Astrocyte of the spinal cord (primary cell): ENCODE data around the gene NIFK.
"Not testable (repeated sequence)": the region's sequence is repeated elsewhere in the genome, so short reads cannot be mapped to it uniquely, and the experiment has no call there.

Experiments used
- DNase-seq: peaks from one replicate; pipeline ENCODE4 v3.0.0; 2011; ENCODE audit warnings: low read depth, low spot score
- H3K4me3 ChIP-seq: 2 replicates; pipeline ENCODE4 v1.5.1; 2011; ENCODE audit warnings: low read depth, mild to moderate bottlenecking, low read length, moderate library complexity
- in situ Hi-C: cut with HindIII; loops from 2 replicates; pipeline ENCODE4 v1.10.0; 2017; ENCODE audit warnings: low sequenced_read_pairs
- TF ChIP-seq, protein P1 (sequence below): IDR thresholded peaks from 2 replicates; pipeline ENCODE4 v1.5.1; 2012; ENCODE audit warnings: low read depth, mild to moderate bottlenecking, low read length, inconsistent platforms

The NIFK gene

DNA sequence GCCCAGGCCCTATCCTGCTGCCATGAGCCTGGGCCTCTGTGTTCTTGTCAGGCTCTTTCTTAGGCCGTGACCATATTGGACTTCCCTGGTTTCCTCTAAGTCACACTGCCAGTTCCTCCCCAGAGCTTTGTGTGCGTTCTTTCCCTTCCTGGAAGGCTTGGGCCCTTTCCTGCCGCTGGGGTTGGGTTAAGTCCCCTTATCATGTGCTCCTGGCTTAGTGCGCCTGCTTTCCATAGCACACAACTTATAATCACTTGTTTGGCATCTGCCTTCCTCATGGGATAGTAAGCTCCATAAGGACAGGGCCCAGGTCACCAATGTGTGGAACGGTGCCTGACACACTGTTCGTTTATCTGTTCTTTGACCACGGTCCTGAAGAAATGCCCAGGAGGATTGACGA is 31.3 kb downstream of the NIFK start:
- H3K4me3 ChIP-seq: no peak overlapping the region
- TF ChIP-seq, protein P1, sequence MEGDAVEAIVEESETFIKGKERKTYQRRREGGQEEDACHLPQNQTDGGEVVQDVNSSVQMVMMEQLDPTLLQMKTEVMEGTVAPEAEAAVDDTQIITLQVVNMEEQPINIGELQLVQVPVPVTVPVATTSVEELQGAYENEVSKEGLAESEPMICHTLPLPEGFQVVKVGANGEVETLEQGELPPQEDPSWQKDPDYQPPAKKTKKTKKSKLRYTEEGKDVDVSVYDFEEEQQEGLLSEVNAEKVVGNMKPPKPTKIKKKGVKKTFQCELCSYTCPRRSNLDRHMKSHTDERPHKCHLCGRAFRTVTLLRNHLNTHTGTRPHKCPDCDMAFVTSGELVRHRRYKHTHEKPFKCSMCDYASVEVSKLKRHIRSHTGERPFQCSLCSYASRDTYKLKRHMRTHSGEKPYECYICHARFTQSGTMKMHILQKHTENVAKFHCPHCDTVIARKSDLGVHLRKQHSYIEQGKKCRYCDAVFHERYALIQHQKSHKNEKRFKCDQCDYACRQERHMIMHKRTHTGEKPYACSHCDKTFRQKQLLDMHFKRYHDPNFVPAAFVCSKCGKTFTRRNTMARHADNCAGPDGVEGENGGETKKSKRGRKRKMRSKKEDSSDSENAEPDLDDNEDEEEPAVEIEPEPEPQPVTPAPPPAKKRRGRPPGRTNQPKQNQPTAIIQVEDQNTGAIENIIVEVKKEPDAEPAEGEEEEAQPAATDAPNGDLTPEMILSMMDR: no peak
- in situ Hi-C loops: no loop called here
- no peak for DNase-seq

DNA sequence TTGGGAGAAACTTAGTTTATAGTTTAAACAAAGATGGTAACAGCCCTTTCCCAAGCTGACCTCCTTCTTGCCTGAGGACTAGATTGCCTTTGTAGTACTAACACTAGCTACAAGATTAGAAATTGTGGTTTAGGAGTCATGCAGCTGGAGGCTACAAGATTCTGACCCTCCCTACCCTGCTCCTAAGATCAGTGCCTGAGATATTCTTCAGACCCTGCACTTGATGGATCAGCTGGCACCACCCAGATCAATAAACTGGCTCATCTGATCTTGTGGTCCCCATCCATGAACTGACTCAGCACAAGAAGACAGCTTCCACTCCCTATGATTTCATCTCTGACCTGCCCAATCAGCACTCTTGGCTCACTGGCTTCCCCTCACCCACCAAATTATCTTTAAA is 34.9 kb downstream of the NIFK start:
- H3K4me3 ChIP-seq, DNase-seq, in situ Hi-C loops: not testable (repeated sequence)

DNA sequence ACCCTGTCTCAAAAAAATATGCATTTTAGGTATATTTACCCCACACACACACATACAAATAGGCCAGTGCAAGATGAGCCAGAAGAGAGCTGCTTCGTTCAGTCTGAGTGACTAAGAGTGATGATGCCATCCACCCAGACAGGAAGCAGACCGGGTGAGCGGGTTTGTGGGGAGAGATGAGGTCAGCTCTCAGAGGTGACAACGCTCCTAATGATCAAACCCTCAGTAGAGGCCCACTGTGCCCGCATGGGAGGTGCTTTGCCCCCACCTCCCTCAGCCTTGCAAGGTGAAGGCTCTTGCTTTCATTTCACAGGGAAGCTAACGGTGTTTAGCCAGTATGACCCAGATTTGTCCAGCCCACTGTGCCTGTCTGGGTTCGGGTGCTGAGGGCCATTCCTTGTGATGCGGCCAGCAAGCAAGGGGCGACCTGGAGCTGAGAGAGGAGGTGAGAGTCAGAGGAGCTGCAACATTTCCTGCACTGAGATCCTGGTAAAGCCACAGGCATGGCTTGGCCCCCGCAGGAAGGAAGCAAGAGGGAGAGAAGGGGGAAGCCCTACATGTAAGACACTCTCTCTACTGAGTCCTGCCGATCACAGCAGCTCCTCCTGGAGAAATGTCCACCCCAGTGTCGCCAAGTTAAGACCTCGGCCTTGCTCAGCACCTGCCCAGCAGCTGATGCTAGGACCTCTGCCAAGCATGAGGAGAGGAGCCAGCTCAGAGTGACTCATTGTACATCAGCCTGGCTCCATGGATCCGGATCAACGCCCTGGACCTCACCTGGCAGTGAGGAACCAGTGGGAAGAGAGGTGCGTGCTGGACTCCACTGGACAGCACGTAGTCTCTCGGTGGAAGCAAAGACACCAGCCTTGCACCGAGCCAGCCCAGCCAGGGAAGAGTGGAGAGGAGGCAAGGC is 37.0 kb downstream of the NIFK start:
- TF ChIP-seq, protein P1: no peak
- in situ Hi-C loops: no loop called here
- H3K4me3 ChIP-seq: no peak overlapping the region
- peak; percentile 70 for DNase-seq

DNA sequence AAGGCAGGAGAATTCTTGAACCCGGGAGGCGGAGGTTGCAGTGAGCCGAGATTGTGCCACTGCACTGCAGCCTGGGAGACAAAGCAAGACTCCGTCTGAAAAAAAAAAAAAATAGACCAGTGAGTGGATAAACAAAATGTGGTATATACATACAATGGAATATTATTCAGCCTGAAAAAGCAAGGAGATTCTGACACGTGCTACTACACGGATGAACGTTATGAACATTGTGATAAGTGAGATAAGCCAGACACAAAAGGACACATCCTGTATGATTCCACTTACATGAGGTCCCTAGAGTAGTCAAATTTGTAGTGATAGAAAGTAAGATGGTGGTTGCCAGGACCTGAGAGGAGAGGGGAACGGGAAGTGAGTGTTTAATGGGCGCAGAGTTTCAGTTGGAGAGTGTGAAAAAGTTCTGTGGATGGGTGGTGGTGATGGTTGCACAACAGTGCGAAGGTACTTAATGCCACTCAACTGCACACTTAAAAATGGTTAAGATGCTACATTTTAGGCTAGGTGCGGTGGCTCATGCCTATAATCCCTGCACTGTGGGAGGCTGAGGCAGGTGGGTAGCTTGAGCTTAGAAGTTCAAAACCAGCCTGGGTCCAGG is 38.3 kb downstream of the NIFK start:
- no peak for DNase-seq
- TF ChIP-seq, protein P1: no peak
- H3K4me3 ChIP-seq: no peak overlapping the region
- in situ Hi-C loops: no loop called here

DNA sequence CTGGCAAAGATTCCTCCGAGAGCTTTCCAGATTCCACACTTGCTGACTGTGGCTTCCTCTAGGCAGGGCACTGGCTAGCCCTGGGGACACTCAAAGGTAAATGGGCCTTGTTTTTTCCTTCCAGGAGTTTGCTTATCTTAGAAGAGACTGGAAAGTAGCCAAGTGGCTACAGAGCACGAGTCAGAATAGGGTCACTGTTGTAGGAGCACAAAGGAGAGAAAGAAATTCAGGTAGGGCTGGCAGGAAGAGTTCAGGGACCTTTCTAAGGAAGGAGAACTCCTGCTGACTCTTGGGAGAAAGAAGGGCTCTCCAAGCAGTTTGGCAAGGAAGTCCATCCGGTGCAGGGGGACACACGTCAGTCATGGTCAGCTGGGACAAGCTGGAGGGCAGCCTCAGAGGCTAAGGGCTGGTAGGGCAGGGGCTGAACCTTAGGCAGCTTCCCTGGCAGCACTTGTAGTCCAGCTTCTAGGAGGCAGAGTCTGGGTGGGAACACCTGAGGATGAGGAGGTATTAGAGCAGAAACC is 39.5 kb downstream of the NIFK start:
- TF ChIP-seq, protein P1: no peak
- in situ Hi-C loops: no loop called here
- H3K4me3 ChIP-seq: no peak overlapping the region
- DNase-seq: no peak

DNA sequence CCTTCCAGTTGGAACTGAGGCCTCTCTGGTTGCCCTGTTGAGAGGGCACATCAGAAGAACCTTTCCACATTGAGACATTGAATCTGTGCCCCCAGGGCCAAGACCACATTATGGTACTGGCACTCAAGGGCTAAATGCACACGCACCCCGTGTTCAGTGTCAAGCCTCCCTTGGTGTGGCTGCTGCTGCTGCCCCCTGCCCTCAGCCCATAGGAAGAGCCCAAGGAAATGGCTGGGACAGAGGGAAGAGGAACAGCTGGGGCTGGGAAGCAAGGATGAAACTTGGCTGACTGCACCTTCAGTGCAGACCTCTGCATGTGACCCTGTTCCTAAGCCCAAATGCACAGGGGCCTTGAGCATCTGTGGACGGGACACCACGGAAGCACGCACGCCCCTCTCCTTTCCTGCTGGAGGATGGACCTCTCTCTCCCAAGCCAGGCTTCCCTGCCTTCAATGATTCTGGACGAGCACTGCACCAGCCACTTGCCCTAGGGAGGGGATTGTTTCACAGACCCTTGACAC is 40.2 kb downstream of the NIFK start:
- in situ Hi-C loops: no loop called here
- TF ChIP-seq, protein P1: no peak
- DNase-seq: no peak
- no peak overlapping the region for H3K4me3 ChIP-seq

DNA sequence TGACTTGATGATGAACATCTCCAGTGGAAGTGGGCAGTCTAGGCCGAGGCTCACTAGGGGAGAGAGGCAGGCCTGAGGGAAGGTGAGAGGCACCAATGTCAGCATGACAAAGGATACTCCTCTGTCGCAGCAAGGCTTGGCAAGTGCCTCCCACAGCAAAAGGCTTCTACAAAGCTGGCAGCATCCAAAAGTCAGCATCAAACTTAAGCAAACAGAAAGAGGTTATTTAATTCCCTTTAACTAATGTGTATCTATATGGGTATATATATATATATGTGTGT is 41.6 kb downstream of the NIFK start:
- DNase-seq: peak; percentile 5
- in situ Hi-C loops: no loop called here
- TF ChIP-seq, protein P1: no peak
- no peak overlapping the region for H3K4me3 ChIP-seq
